ENCODE results near the gene RAB22A. TPM values are rescaled to one million over a fixed set of nuclear protein-coding genes. Genes with fewer than 3 reads are reported as not detected.
"Not testable (repeated sequence)": the region's sequence is repeated elsewhere in the genome, so short reads cannot be mapped to it uniquely, and the experiment has no call there.

The RAB22A gene
- total RNA-seq, 1 donor from 2014 or later, result 7.0 TPM

DNA sequence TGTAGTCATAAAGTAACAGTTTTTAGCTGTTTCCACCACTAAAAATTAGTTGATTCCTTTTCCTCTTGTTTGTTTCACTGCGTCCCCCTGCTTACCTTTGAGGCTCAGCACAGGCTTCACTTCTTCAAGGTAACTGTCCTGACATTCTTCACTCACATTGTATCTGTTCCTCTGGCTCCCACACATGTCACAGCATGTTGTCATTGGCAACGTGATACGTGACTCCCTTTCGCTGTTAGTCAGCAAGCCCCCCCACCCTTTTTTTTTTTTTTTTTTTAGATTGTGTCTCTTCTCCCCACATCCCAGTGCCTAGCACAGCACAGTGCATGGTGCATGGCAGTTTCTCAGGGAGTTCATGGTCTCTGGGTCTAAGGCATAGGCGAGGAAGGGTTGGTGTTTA is 92.8 kb downstream of the RAB22A start:
- ATAC-seq (no peak), DNase-seq (no peak)
- intact Hi-C loops (cut with micrococcal nuclease), result no loop called here

DNA sequence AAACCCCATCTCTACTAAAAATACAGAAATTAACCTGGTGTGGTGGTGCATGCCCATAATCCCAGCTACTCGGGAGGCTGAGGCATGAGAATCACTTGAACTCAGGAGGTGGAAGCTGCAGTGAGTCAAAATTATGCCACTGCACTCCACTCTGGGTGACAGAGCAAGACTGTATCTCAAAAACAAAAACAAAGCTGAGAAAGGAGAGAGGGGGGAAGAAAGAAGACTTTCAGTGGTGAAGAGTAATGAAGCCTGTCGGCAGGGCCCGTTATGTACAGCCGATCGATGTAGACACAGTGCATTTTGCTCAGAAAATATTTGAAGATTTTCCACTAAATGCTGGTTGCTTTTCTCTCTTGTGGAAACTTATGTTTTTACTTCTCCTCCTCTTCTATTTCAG is 93.3 kb downstream of the RAB22A start:
- intact Hi-C loops (cut with micrococcal nuclease), result no loop called here
- DNase-seq (no peak), ATAC-seq (no peak)

- intact Hi-C loops (cut with micrococcal nuclease), result no loop called here
Measured at GRCh38 chr20:58403272-58403671, 93.8 kb downstream of the RAB22A start.

DNA sequence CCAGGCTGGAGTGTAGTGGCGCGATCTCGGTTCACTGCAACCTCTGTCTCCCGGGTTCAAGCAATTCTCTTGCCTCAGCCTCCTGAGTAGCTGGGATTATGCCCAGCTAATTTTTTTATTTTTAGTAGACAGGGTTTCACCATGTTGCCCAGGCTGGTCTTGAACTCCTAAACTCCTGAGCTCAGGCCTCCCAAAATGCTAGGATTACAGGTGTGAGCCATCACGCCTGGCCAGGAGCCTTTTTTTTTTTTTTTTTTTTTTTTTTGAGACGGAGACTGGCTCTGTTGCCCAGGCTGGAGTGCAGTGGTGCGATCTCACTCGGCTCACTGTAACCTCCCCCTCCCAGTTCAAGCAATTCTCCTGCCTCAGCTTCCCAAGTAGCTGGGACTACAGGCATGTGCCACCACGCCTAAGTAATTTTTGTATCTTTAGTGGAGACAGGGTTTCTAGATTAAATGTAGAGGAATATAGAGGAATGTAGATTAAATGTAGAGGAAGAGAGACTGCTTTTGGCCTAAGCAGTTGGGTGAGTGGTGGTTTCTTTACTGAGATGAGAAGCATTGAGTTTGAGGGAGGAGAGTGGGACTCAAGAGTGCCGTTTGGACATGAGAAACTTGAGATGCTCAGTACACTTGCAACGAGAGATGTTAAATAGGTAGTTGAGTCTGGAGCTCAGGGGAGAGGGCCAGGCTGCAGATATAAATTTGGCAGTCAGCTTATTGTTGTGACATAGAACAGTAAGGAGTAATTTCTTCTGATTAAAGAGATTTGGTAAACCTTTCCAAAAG is 96.2 kb downstream of the RAB22A start:
- ATAC-seq (peak; percentile 25), DNase-seq (no peak)
- intact Hi-C loops (cut with micrococcal nuclease), result no loop called here

More at GRCh38 chr20:58403272-58403671, 93.8 kb downstream of the RAB22A start:
- DNase-seq (no peak), ATAC-seq (no peak)

DNA sequence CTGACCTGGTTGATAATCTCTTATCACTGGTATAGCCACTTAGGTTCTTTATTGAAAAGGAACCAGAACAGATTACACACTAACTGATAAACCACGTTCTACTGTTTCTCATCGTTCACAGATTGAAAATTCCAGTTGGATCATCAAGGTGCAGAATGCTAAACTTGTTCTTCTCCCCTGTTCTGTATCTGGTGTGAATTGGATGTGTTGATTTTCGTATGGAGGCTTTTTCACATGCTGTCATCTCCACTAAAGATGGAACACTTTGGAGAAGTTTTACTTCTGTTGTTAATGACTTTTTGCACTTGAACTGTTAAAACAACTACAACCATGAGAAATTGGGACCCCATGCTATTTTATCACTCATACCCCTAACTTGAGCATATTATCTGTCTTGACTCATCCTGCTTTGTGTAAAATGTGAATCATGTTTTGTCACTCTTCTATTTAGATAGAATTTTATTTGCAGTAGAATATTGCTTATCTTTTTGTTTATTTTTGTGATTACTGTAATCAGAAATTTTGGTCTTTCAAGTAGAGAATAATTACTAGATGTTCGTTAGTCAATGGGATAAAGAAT is 97.0 kb downstream of the RAB22A start:
- DNase-seq, result no peak
- intact Hi-C loops (cut with micrococcal nuclease), result no loop called here
- no peak for ATAC-seq

DNA sequence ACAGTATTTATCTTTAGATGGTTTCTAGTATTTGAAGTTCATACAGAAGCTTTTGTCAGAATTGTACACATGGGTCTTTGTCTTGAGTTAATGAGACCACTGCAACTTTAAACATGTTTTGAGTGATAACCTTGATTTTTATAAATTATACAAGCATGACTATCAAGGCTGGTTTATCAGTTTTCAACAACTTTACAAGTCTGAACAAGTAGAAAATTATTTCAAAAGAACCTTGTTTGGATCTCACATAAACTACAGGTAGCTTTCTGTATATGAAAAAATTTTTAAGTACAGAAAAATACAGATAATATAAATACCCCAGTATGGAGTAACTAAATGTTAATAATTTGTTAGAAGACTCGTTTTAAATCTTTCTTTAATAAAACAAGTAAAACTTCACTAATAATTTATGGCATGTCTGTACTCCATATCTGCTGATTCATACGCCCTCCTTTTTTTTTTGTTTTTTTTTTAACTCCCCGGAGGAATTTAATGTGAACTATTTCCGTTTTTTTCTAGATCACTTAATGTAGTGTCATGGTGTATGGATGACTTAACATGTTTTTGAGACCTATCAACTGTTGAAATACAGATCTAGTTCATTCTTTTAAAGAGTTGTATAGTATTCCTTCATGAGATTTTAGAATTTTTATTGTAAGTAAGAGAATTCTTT is 97.8 kb downstream of the RAB22A start:
- no peak for ATAC-seq
- DNase-seq, result no peak
- intact Hi-C loops (cut with micrococcal nuclease), result no loop called here

GRCh38 chr20:58407966-58408557 is 98.5 kb downstream of the RAB22A start:
- intact Hi-C loops (cut with micrococcal nuclease), result no loop called here
- DNase-seq, result no peak
- ATAC-seq, result peak; percentile 44

- intact Hi-C loops (cut with micrococcal nuclease), result no loop called here
- peak; percentile 17 for ATAC-seq
- DNase-seq, result no peak
Measured at GRCh38 chr20:58408603-58409246, 99.2 kb downstream of the RAB22A start.

GRCh38 chr20:58414216-58414615 is 104.7 kb downstream of the RAB22A start:
- DNase-seq; intact Hi-C loops (cut with micrococcal nuclease); ATAC-seq: not testable (repeated sequence)

- DNase-seq; intact Hi-C loops (cut with micrococcal nuclease); ATAC-seq: not testable (repeated sequence)
Measured at GRCh38 chr20:58414786-58415185, 105.3 kb downstream of the RAB22A start.

DNA sequence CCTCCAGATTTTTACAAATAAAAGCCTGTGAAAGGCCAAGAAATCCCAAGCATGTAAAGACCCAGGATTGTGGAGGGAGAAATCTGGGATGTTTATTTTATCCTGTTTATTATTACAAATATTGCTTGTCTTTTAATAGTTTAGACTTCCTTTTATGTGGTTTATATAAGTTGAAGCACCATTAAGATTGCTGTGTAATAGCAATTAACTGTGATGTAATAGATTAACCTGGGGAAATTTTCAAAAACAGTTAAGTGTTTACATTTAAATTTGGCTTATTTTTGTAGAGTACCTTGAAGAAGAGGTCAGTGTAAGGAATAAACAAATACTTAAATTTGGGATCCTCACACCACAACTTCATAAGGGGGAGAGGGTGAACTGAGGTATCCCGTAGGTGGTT is 106.5 kb downstream of the RAB22A start:
- DNase-seq (no peak), ATAC-seq (no peak)
- intact Hi-C loops (cut with micrococcal nuclease), result no loop called here

DNA sequence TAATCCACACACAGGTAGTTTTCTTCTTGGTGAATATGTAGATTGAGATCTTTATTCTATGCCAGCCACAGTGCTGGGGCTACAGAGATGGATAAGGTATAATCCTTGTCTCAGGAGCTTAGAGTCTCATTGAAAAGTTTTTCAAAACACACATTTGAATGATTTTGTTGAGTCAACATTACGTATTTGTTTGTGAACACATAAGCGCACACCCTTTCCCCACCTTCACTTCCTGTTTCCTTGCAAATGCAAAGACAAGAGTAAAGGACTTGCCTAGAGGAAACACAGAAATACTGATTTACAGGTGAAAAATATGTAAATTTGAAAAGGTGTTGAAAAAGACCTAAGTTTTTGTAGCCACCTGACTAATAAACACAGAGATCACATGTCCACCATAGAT is 107.3 kb downstream of the RAB22A start:
- intact Hi-C loops (cut with micrococcal nuclease), result no loop called here
- DNase-seq (no peak), ATAC-seq (no peak)

Other genes with a start within 250 kb of the RAB22A start
- gene ANKRD60, start 81.1 kb upstream of the RAB22A start, total RNA-seq, result not detected
- 74.5 TPM for gene VAPB, start 79.5 kb downstream of the RAB22A start, total RNA-seq
- gene APCDD1L, start 205.7 kb downstream of the RAB22A start, total RNA-seq, result 0.25 TPM

Data from left ventricle myocardium superior (tissue), 1 donor.